D721Med (cell line): ENCODE data around the gene C1QTNF5.

Experiments used
- DNase-seq: peaks from one replicate; pipeline ENCODE4 v3.0.0; 2011; ENCODE audit warnings: low spot score; ENCODE audit not compliant: insufficient read length
- FAIRE-seq: peaks from 2 replicates; lab custom pipeline; 2011; peaks lifted over from hg19 to GRCh38; lab: Jason Lieb, UNC
- TF ChIP-seq, protein P1 (sequence below): IDR thresholded peaks from 2 replicates; pipeline ENCODE4 v1.5.1; 2012; ENCODE audit warnings: mild to moderate bottlenecking, control low read depth; ENCODE audit not compliant: insufficient read depth; ENCODE audit errors: missing control alignments

C1QTNF5 gene

DNA sequence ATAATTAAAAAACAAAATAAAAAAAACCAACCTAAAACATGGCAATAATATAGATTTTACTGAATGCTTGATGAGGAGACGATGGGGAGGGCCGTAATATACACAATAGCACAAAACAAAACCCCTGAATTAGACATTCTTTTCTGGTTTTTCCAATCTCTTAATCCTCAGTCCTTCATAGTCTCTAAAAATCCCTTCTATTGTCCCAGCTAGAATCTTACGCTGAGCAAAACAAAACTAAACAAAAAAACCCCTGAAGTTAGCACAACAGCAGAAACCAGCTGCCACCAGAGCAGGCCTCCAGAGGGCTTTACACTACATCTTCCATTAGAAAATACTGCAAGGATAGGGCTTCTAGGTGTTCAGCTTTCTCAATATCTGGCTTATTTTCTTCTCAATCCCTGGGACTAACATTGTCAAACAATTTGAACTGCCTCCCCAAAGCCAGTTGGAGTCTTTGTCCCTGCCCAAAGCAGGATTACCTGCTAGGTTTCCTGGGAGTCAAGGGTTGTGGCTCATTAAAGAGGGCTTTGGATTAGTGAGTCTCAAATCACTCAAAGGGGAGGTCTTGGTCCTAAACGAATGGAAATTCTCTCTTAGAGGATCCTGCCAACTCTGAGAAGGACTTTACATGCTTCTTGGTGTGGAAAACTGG, 8.4 kb downstream of the C1QTNF5 start:
- FAIRE-seq (no peak), DNase-seq (no peak)
- TF ChIP-seq, protein P1, sequence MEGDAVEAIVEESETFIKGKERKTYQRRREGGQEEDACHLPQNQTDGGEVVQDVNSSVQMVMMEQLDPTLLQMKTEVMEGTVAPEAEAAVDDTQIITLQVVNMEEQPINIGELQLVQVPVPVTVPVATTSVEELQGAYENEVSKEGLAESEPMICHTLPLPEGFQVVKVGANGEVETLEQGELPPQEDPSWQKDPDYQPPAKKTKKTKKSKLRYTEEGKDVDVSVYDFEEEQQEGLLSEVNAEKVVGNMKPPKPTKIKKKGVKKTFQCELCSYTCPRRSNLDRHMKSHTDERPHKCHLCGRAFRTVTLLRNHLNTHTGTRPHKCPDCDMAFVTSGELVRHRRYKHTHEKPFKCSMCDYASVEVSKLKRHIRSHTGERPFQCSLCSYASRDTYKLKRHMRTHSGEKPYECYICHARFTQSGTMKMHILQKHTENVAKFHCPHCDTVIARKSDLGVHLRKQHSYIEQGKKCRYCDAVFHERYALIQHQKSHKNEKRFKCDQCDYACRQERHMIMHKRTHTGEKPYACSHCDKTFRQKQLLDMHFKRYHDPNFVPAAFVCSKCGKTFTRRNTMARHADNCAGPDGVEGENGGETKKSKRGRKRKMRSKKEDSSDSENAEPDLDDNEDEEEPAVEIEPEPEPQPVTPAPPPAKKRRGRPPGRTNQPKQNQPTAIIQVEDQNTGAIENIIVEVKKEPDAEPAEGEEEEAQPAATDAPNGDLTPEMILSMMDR = no peak

GRCh38 chr11:119330237-119330636, 10.4 kb downstream of the C1QTNF5 start:
- no peak for DNase-seq
- TF ChIP-seq, protein P1 = no peak
- FAIRE-seq = no peak

GRCh38 chr11:119329320-119329719, 11.4 kb downstream of the C1QTNF5 start:
- TF ChIP-seq, protein P1 = no peak
- FAIRE-seq = no peak

GRCh38 chr11:119324189-119324588, 16.5 kb downstream of the C1QTNF5 start:
- FAIRE-seq = no peak
- peak; percentile 25 for DNase-seq
- TF ChIP-seq, protein P1 = no peak

More at GRCh38 chr11:119329320-119329719, 11.4 kb downstream of the C1QTNF5 start:
- no peak for DNase-seq

GRCh38 chr11:119323532-119324033, 17.1 kb downstream of the C1QTNF5 start:
- TF ChIP-seq, protein P1 = peak; percentile 87
- DNase-seq = no peak
- FAIRE-seq = peak; percentile 11

GRCh38 chr11:119322921-119323531, 17.7 kb downstream of the C1QTNF5 start:
- TF ChIP-seq, protein P1 = no peak
- DNase-seq (no peak), FAIRE-seq (no peak)

- no peak for FAIRE-seq
These were observed 18.3 kb downstream of the C1QTNF5 start for GRCh38 chr11:119322360-119322739.

More at GRCh38 chr11:119322360-119322739, 18.3 kb downstream of the C1QTNF5 start:
- no peak for DNase-seq
- TF ChIP-seq, protein P1 = no peak
